BLaER1 treated with 17β-estradiol and CSF1 and Interleukin-3, amounts not matched to agents 10 nM and 100 nM (cell line): ENCODE data around the gene DNAJC13.
"Not testable (repeated sequence)": the region's sequence is repeated elsewhere in the genome, so short reads cannot be mapped to it uniquely, and the experiment has no call there.

Experiments used
- H3K27ac ChIP-seq, 11 experiments: shearing (Covaris generic); formaldehyde crosslinking; 2 replicates each; pipeline ENCODE4 v1.8.1; 2022
- H3K27me3 ChIP-seq, 11 experiments: shearing (Covaris generic); formaldehyde crosslinking; 2 replicates each; pipeline ENCODE4 v1.8.1; 2022
- H3K36me3 ChIP-seq, 11 experiments: shearing (Covaris generic); formaldehyde crosslinking; 2 replicates each; pipeline ENCODE4 v1.8.1; 2022
- H3K4me1 ChIP-seq, 10 experiments: shearing (Covaris generic); formaldehyde crosslinking; 2 replicates each; pipeline ENCODE4 v1.8.1; 2022
- H3K4me2 ChIP-seq, 11 experiments: shearing (Covaris generic); formaldehyde crosslinking; 2 replicates each; pipeline ENCODE4 v1.8.1; 2022
- H3K4me3 ChIP-seq, 10 experiments: shearing (Covaris generic); formaldehyde crosslinking; 2 replicates each; pipeline ENCODE4 v1.8.1; 2022
- H3K9ac ChIP-seq, 11 experiments: shearing (Covaris generic); formaldehyde crosslinking; 2 replicates each; pipeline ENCODE4 v1.8.1; 2022
- H3K9me3 ChIP-seq, 11 experiments: shearing (Covaris generic); formaldehyde crosslinking; replicated peaks in 1 of 11; 2 replicates each; pipeline ENCODE4 v1.8.1; 2022
- H4K20me1 ChIP-seq, 11 experiments: shearing (Covaris generic); formaldehyde crosslinking; 2 replicates each; pipeline ENCODE4 v1.8.1; 2022
- Cebpa-rat ChIP-seq, 11 experiments: shearing (Covaris generic); IDR thresholded peaks; 2 replicates each; pipeline ENCODE4 v1.8.1; 2022

Gene DNAJC13

GRCh38 chr3:132382267-132382666, 35.0 kb upstream of the DNAJC13 start:
- H3K4me3 ChIP-seq = no peak overlapping the region
- peaks cover 0 to 33% (median 0%) of the 10 kb centered on the region in 11 experiments; a peak in 4 of 22 replicates for H3K36me3 ChIP-seq
- H3K27me3 ChIP-seq = no peaks in the 10 kb centered on the region
- TF ChIP-seq Cebpa-rat (IDR thresholded peaks at IDR 0.05) = no peak
- H4K20me1 ChIP-seq = no peaks in the 10 kb centered on the region
- H3K9ac ChIP-seq = no peak overlapping the region
- H3K9me3 ChIP-seq = peaks cover 20 to 30% (median 25%) of the 10 kb centered on the region in 11 experiments
- H3K4me2 ChIP-seq = no peak overlapping the region
- no peak overlapping the region for H3K27ac ChIP-seq
- H3K4me1 ChIP-seq = peaks cover 13 to 25% (median 16%) of the 10 kb centered on the region in 10 experiments

GRCh38 chr3:132382688-132383194, 34.6 kb upstream of the DNAJC13 start:
- H3K4me2 ChIP-seq = no peak overlapping the region
- H3K36me3 ChIP-seq = peaks cover 0 to 28% (median 0%) of the 10 kb centered on the region in 11 experiments; a peak in 4 of 22 replicates
- peaks cover 20 to 30% (median 25%) of the 10 kb centered on the region in 11 experiments for H3K9me3 ChIP-seq
- H3K4me1 ChIP-seq = peaks cover 14 to 26% (median 18%) of the 10 kb centered on the region in 10 experiments
- TF ChIP-seq Cebpa-rat (IDR thresholded peaks at IDR 0.05) = no peak
- no peaks in the 10 kb centered on the region for H3K27me3 ChIP-seq
- no peaks in the 10 kb centered on the region for H4K20me1 ChIP-seq
- no peak overlapping the region for H3K27ac ChIP-seq
- no peak overlapping the region for H3K9ac ChIP-seq
- H3K4me3 ChIP-seq = no peak overlapping the region

GRCh38 chr3:132386259-132386658, 31.0 kb upstream of the DNAJC13 start:
- Histone ChIP-seq H3K4me3 (no peak overlapping the region), H3K27me3 (no peaks in the 10 kb centered on the region), H4K20me1 (no peaks in the 10 kb centered on the region), H3K36me3 (peaks cover 0 to 15% (median 0%) of the 10 kb centered on the region in 11 experiments; a peak in 2 of 22 replicates), H3K4me1 (peaks cover 14 to 19% (median 16%) of the 10 kb centered on the region in 10 experiments), H3K9me3 (peaks cover 20 to 30% (median 25%) of the 10 kb centered on the region in 11 experiments), H3K27ac (no peak overlapping the region), H3K9ac (no peak overlapping the region), H3K4me2 (peak overlapping the region; percentile 40 to 76 (median 65))
- no peak for TF ChIP-seq Cebpa-rat (IDR thresholded peaks at IDR 0.05)

- H3K4me3 ChIP-seq, H3K27ac ChIP-seq, H4K20me1 ChIP-seq, H3K4me2 ChIP-seq, H3K27me3 ChIP-seq, H3K36me3 ChIP-seq, H3K9ac ChIP-seq, H3K4me1 ChIP-seq: not testable (repeated sequence)
- H3K9me3 ChIP-seq = peaks cover 9 to 15% (median 12%) of the 10 kb centered on the region in 11 experiments; a peak in 20 of 22 replicates
Measured at GRCh38 chr3:132392675-132393074, 24.6 kb upstream of the DNAJC13 start.

GRCh38 chr3:132394320-132394719, 23.0 kb upstream of the DNAJC13 start:
- Histone ChIP-seq H3K4me3 (no peak overlapping the region), H3K9me3 (peaks cover 9 to 15% (median 12%) of the 10 kb centered on the region in 11 experiments; a peak in 20 of 22 replicates), H3K4me1 (peaks cover 0 to 4% (median 0%) of the 10 kb centered on the region in 10 experiments; a peak in 3 of 20 replicates), H4K20me1 (no peaks in the 10 kb centered on the region), H3K27me3 (no peaks in the 10 kb centered on the region), H3K27ac (no peak overlapping the region), H3K9ac (no peak overlapping the region), H3K36me3 (no peaks in the 10 kb centered on the region), H3K4me2 (no peak overlapping the region)
- TF ChIP-seq Cebpa-rat (IDR thresholded peaks at IDR 0.05) = no peak

- Histone ChIP-seq H4K20me1 (no peaks in the 10 kb centered on the region), H3K4me3 (no peak overlapping the region), H3K4me2 (no peak overlapping the region), H3K9ac (no peak overlapping the region), H3K27ac (no peak overlapping the region), H3K4me1 (peaks cover 0 to 12% (median 0%) of the 10 kb centered on the region in 10 experiments; a peak in 7 of 20 replicates), H3K36me3 (no peaks in the 10 kb centered on the region), H3K27me3 (no peaks in the 10 kb centered on the region), H3K9me3 (peaks cover 9 to 15% (median 12%) of the 10 kb centered on the region in 11 experiments; a peak in 20 of 22 replicates)
- TF ChIP-seq Cebpa-rat (IDR thresholded peaks at IDR 0.05) = no peak
Measured at GRCh38 chr3:132395126-132395525, 22.2 kb upstream of the DNAJC13 start.

- Histone ChIP-seq H3K9me3 (peaks cover 9 to 15% (median 12%) of the 10 kb centered on the region in 11 experiments; a peak in 20 of 22 replicates), H3K27ac (no peak overlapping the region), H3K4me3 (no peak overlapping the region), H4K20me1 (no peaks in the 10 kb centered on the region), H3K36me3 (no peaks in the 10 kb centered on the region), H3K4me1 (peaks cover 3 to 16% (median 4%) of the 10 kb centered on the region in 10 experiments; a peak in 18 of 20 replicates), H3K9ac (no peak overlapping the region), H3K4me2 (no peak overlapping the region), H3K27me3 (0 out of 22 replicates have a peak, but pooled peaks cover 0 to 3% (median 0%) of the 10 kb centered on the region in 11 experiments)
- no peak for TF ChIP-seq Cebpa-rat (IDR thresholded peaks at IDR 0.05)
Measured at GRCh38 chr3:132396255-132396654, 21.0 kb upstream of the DNAJC13 start.

GRCh38 chr3:132396776-132397175, 20.5 kb upstream of the DNAJC13 start:
- H3K4me2 ChIP-seq, H3K4me3 ChIP-seq, H4K20me1 ChIP-seq, H3K27me3 ChIP-seq, H3K9ac ChIP-seq, H3K36me3 ChIP-seq, H3K27ac ChIP-seq: not testable (repeated sequence)
- Histone ChIP-seq H3K9me3 (peaks cover 9 to 15% (median 12%) of the 10 kb centered on the region in 11 experiments; a peak in 20 of 22 replicates), H3K4me1 (peaks cover 7 to 21% (median 8%) of the 10 kb centered on the region in 10 experiments; a peak in 18 of 20 replicates)

GRCh38 chr3:132399054-132399929, 18.0 kb upstream of the DNAJC13 start:
- peak overlapping the region in 4 of 11 experiments; percentile 18 to 68 (median 60); a peak in 7 of 22 replicates for H3K4me2 ChIP-seq
- 0 out of 22 replicates have a peak, but pooled peaks cover 0 to 3% (median 0%) of the 10 kb centered on the region in 11 experiments for H3K27me3 ChIP-seq
- no peaks in the 10 kb centered on the region for H3K36me3 ChIP-seq
- no peak overlapping the region for H3K4me3 ChIP-seq
- H3K9me3 ChIP-seq = peaks cover 9 to 15% (median 12%) of the 10 kb centered on the region in 11 experiments; a peak in 20 of 22 replicates
- H3K9ac ChIP-seq = peak overlapping the region in 2 of 11 experiments; percentile 14 to 36; a peak in 2 of 22 replicates
- H3K4me1 ChIP-seq = peaks cover 7 to 28% (median 8%) of the 10 kb centered on the region in 10 experiments; a peak in 18 of 20 replicates
- no peaks in the 10 kb centered on the region for H4K20me1 ChIP-seq
- no peak overlapping the region for H3K27ac ChIP-seq
- TF ChIP-seq Cebpa-rat (IDR thresholded peaks at IDR 0.05) = no peak
